ENCODE results near the gene PDP2.

GRCh38 chr16:66847533-66848067 is 32.7 kb upstream of the PDP2 start:
- TF ChIP-seq EZH2phosphoT487 (IDR thresholded peaks at IDR 0.05; ENCODE audit: borderline replicate concordance) (no peak), CTCF (conservative IDR thresholded peaks at IDR 0.05; ENCODE audit: low read length) (no peak)

Data from Loucy (cell line).